ENCODE measurements around the gene BRICD5. TPM values are rescaled to one million over a fixed set of nuclear protein-coding genes. Genes with fewer than 3 reads are reported as not detected.

Gene BRICD5
- total RNA-seq, 1 donor from 2014 or later: 2.0 TPM

DNA sequence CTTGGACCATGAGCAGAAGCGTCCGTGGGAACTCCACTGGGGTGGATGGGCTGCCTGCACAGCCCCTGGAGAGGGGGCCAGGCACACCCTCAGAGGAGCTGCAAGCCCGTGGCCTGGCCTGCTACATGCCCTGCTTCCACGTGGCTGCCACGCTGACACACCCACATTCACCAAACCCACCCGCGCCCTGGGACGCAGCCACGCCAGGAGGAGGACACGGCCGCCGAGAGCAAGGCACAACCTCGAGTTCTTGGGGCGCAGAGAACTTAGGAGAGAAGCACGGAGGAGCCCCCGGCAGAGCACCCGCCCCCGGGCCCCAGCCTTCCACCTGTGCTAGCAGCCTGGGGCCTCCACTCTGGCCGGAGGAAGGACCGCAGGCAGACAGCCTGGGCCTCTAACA lies 33.1 kb downstream of the BRICD5 start:
- Histone ChIP-seq H3K27me3 (ENCODE audit: control insufficient read depth, insufficient read depth, low read length) (peaks cover 3% of the 10 kb centered on the region), H3K36me3 (ENCODE audit: control insufficient read depth, insufficient read depth, low read length) (peaks cover 4% of the 10 kb centered on the region), H3K4me3 (ENCODE audit: low read depth, low read length) (no peak overlapping the region)
- no peak for TF ChIP-seq CTCF (IDR thresholded peaks at IDR 0.05; ENCODE audit: insufficient read depth, low read length, poor library complexity, severe bottlenecking)
- DNase-seq (ENCODE audit: low read depth): no peak

GRCh38 chr16:2177101-2177500 lies 33.6 kb downstream of the BRICD5 start:
- Histone ChIP-seq H3K36me3 (ENCODE audit: control insufficient read depth, insufficient read depth, low read length) (peaks cover 4% of the 10 kb centered on the region), H3K4me3 (ENCODE audit: low read depth, low read length) (no peak overlapping the region), H3K27me3 (ENCODE audit: control insufficient read depth, insufficient read depth, low read length) (peaks cover 3% of the 10 kb centered on the region)
- no peak for DNase-seq (ENCODE audit: low read depth)
- no peak for TF ChIP-seq CTCF (IDR thresholded peaks at IDR 0.05; ENCODE audit: insufficient read depth, low read length, poor library complexity, severe bottlenecking)

GRCh38 chr16:2176047-2176446 lies 34.6 kb downstream of the BRICD5 start:
- no peak for DNase-seq (ENCODE audit: low read depth)
- peaks cover 4% of the 10 kb centered on the region for H3K36me3 ChIP-seq (ENCODE audit: control insufficient read depth, insufficient read depth, low read length)

GRCh38 chr16:2175454-2175853 lies 35.2 kb downstream of the BRICD5 start:
- no peak overlapping the region for H3K4me3 ChIP-seq (ENCODE audit: low read depth, low read length)
- H3K27me3 ChIP-seq (ENCODE audit: control insufficient read depth, insufficient read depth, low read length): peaks cover 3% of the 10 kb centered on the region
- no peak for TF ChIP-seq CTCF (IDR thresholded peaks at IDR 0.05; ENCODE audit: insufficient read depth, low read length, poor library complexity, severe bottlenecking)
- DNase-seq (ENCODE audit: low read depth): no peak
- peaks cover 4% of the 10 kb centered on the region for H3K36me3 ChIP-seq (ENCODE audit: control insufficient read depth, insufficient read depth, low read length)

More at GRCh38 chr16:2176047-2176446, 34.6 kb downstream of the BRICD5 start:
- Histone ChIP-seq H3K4me3 (ENCODE audit: low read depth, low read length) (no peak overlapping the region), H3K27me3 (ENCODE audit: control insufficient read depth, insufficient read depth, low read length) (peaks cover 3% of the 10 kb centered on the region)
- TF ChIP-seq CTCF (IDR thresholded peaks at IDR 0.05; ENCODE audit: insufficient read depth, low read length, poor library complexity, severe bottlenecking): no peak

GRCh38 chr16:2174396-2175131 lies 36.1 kb downstream of the BRICD5 start:
- peaks cover 3% of the 10 kb centered on the region for H3K27me3 ChIP-seq (ENCODE audit: control insufficient read depth, insufficient read depth, low read length)
- DNase-seq (ENCODE audit: low read depth): no peak
- H3K4me3 ChIP-seq (ENCODE audit: low read depth, low read length): no peak overlapping the region
- no peak for TF ChIP-seq CTCF (IDR thresholded peaks at IDR 0.05; ENCODE audit: insufficient read depth, low read length, poor library complexity, severe bottlenecking)
- peaks cover 4% of the 10 kb centered on the region for H3K36me3 ChIP-seq (ENCODE audit: control insufficient read depth, insufficient read depth, low read length)

DNA sequence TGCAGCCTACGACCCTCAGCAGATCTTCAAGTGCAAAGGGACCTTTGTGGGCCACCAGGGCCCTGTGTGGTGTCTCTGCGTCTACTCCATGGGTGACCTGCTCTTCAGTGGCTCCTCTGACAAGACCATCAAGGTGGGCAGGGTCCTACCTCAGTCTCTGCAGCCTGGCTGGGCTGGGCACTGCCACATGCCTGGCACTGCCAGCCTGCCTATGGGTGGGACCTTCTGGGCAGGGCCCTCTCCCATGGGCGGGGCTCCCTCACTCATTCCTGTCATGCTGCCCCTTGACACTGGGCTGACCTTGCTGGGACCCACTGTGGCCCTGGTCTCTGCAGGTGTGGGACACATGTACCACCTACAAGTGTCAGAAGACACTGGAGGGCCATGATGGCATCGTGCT lies 36.7 kb downstream of the BRICD5 start:
- no peak for DNase-seq (ENCODE audit: low read depth)
- H3K36me3 ChIP-seq (ENCODE audit: control insufficient read depth, insufficient read depth, low read length): peaks cover 4% of the 10 kb centered on the region
- no peaks in the 10 kb centered on the region for H3K27me3 ChIP-seq (ENCODE audit: control insufficient read depth, insufficient read depth, low read length)
- H3K4me3 ChIP-seq (ENCODE audit: low read depth, low read length): no peak overlapping the region
- TF ChIP-seq CTCF (IDR thresholded peaks at IDR 0.05; ENCODE audit: insufficient read depth, low read length, poor library complexity, severe bottlenecking): no peak

All from kidney epithelial cell (primary cell).